ENCODE results near the gene MEPE. TPM values are rescaled to one million over a fixed set of nuclear protein-coding genes. Genes with fewer than 3 reads are reported as not detected.

MEPE gene
- total RNA-seq, 4 donors from 2014 or later: not detected

DNA sequence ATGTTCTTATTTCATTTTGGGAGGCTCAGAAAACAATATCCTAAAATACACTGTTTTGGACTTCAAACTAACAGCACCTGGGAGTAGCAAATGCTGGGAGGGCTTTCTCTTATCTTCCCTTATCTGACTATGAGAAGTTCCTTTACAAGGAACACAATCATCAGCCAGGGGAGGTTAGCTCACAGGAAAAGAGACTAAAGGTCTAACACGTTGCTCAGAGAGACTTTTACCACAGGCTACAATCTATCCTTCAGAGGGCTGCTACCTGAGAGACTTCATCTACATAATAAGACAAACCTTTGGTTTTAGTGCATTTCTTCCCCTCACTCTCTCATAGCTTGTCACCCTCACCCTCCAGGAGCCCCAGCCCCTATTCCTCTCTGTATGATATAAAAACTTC, 35.8 kb downstream of the MEPE start:
- no peak for DNase-seq
- no peaks in the 10 kb centered on the region for H3K36me3 ChIP-seq
- 48 to 50% methylated on average over 1 of the region's 1 CpG for WGBS, 2 donors
- H3K4me3 ChIP-seq (replicated peaks in 1 of 3): no peak overlapping the region
- H3K27me3 ChIP-seq: no peaks in the 10 kb centered on the region
- TF ChIP-seq, protein P1, sequence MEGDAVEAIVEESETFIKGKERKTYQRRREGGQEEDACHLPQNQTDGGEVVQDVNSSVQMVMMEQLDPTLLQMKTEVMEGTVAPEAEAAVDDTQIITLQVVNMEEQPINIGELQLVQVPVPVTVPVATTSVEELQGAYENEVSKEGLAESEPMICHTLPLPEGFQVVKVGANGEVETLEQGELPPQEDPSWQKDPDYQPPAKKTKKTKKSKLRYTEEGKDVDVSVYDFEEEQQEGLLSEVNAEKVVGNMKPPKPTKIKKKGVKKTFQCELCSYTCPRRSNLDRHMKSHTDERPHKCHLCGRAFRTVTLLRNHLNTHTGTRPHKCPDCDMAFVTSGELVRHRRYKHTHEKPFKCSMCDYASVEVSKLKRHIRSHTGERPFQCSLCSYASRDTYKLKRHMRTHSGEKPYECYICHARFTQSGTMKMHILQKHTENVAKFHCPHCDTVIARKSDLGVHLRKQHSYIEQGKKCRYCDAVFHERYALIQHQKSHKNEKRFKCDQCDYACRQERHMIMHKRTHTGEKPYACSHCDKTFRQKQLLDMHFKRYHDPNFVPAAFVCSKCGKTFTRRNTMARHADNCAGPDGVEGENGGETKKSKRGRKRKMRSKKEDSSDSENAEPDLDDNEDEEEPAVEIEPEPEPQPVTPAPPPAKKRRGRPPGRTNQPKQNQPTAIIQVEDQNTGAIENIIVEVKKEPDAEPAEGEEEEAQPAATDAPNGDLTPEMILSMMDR (IDR thresholded peaks at IDR 0.05): no peak
- TF ChIP-seq POLR2A (IDR thresholded peaks at IDR 0.05): no peak
- intact Hi-C loops (cut with DNase I): no loop called here
- H3K9me3 ChIP-seq: no peaks in the 10 kb centered on the region
- H3K27ac ChIP-seq: no peak overlapping the region
- H3K4me1 ChIP-seq: peaks cover 9 to 19% of the 10 kb centered on the region in 2 donors

DNA sequence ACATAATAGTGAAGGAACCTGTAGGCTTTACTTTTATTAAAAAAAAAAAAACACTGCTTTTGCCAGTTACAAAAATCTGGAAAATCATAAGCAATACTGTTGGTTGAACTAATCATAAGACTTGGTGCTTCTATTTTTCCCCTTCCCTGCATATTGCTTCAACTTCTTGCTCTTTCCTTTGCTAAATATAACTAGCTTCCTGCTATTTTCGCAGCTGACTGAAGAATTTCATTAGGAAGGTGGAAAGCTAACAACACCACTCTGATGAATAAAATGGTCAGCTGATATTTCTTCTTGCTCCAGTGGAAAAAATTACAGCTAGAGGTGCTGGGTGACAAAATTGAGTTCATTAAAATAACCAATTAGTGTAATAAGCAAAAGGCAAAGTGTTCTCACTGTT, 39.3 kb downstream of the MEPE start:
- no peak overlapping the region for H3K4me3 ChIP-seq (replicated peaks in 1 of 3)
- no peak overlapping the region for H3K27ac ChIP-seq
- TF ChIP-seq POLR2A (IDR thresholded peaks at IDR 0.05): no peak
- TF ChIP-seq, protein P1 (IDR thresholded peaks at IDR 0.05): no peak
- H3K9me3 ChIP-seq: no peaks in the 10 kb centered on the region
- H3K27me3 ChIP-seq: no peaks in the 10 kb centered on the region
- WGBS, 2 donors: 71 to 72% methylated on average over 1 of the region's 1 CpG
- no peak for DNase-seq
- no peaks in the 10 kb centered on the region for H3K36me3 ChIP-seq
- intact Hi-C loops (cut with DNase I): no loop called here
- H3K4me1 ChIP-seq: peaks cover 0 to 7% of the 10 kb centered on the region in 2 donors

DNA sequence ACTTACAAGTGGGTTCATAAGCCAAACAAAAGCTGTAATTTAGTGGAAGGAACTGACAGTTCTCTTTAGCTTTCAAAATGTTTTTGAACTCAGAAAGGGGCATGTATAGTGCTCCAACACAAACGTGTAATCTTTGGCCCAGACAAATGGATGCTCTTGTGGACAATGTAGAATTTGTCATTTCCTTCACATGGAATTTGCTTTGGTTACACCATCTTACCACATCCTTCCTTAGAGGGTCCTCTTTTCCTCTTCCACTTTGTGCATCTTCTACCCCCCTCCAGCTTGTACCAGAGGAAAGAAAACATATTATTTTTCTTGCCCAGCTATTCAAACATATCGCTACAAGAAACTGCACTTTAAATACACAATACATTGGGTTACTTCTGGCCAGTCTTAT, 42.4 kb downstream of the MEPE start:
- Histone ChIP-seq H3K4me1 (no peaks in the 10 kb centered on the region), H3K27me3 (no peaks in the 10 kb centered on the region), H3K36me3 (no peaks in the 10 kb centered on the region), H3K27ac (no peak overlapping the region), H3K4me3 (replicated peaks in 1 of 3) (no peak overlapping the region), H3K9me3 (no peaks in the 10 kb centered on the region)
- DNase-seq: no peak
- WGBS, 2 donors: 49 to 60% methylated on average over 2 of the region's 2 CpGs
- TF ChIP-seq, protein P1 (IDR thresholded peaks at IDR 0.05): no peak
- TF ChIP-seq POLR2A (IDR thresholded peaks at IDR 0.05): no peak
- intact Hi-C loops (cut with DNase I): no loop called here

DNA sequence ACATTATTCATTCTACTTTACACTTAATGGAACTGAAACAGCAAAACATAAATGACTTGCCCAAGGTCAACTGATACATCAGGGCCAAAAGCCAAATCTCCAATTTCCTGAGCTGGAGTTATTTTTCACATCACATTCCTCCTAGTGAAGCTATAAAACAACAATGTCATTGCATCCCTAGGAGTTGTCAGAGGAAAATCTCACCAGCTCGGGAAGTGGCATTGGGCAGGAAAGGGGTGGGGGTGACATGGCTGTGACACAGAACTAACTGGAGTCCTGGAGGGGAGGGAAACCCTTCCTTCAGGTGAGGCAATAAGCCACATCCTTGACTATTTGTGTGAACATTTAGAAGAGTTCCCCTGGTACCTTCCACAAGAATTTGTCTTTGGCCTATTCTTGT, 47.3 kb downstream of the MEPE start:
- H3K9me3 ChIP-seq: no peaks in the 10 kb centered on the region
- TF ChIP-seq POLR2A (IDR thresholded peaks at IDR 0.05): no peak
- WGBS, 2 donors: 58 to 68% methylated on average over 1 of the region's 1 CpG
- H3K4me3 ChIP-seq (replicated peaks in 1 of 3): no peak overlapping the region
- H3K27me3 ChIP-seq: no peaks in the 10 kb centered on the region
- no peak for DNase-seq
- H3K27ac ChIP-seq: no peak overlapping the region
- H3K36me3 ChIP-seq: no peaks in the 10 kb centered on the region
- H3K4me1 ChIP-seq: no peaks in the 10 kb centered on the region
- intact Hi-C loops (cut with DNase I): no loop called here

DNA sequence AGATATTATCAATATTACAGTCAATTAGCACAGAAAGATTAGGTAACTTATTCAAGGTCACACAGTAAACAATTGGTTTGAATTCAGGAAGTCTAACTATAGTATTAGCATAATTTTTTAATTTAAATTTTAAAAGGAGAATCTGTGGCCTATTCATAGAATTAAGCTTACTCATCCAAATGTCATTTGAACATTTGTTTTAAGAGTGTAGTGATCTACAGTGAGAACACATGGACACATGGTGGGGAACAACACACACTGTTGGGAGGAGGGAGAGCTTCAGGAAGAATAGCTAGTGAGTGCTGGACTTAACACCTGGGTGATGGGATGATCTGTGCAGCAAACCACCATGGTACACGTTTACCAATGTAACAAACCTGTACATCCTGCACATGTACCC, 48.3 kb downstream of the MEPE start:
- H3K27ac ChIP-seq: no peak overlapping the region
- H3K4me3 ChIP-seq (replicated peaks in 1 of 3): no peak overlapping the region
- TF ChIP-seq, protein P1 (IDR thresholded peaks at IDR 0.05): no peak
- no peak for TF ChIP-seq POLR2A (IDR thresholded peaks at IDR 0.05)
- H3K9me3 ChIP-seq: no peaks in the 10 kb centered on the region
- no peaks in the 10 kb centered on the region for H3K27me3 ChIP-seq
- no peaks in the 10 kb centered on the region for H3K36me3 ChIP-seq
- 83 to 89% methylated on average over 1 of the region's 1 CpG for WGBS, 2 donors
- intact Hi-C loops (cut with DNase I): no loop called here
- no peak for DNase-seq
- H3K4me1 ChIP-seq: no peaks in the 10 kb centered on the region

DNA sequence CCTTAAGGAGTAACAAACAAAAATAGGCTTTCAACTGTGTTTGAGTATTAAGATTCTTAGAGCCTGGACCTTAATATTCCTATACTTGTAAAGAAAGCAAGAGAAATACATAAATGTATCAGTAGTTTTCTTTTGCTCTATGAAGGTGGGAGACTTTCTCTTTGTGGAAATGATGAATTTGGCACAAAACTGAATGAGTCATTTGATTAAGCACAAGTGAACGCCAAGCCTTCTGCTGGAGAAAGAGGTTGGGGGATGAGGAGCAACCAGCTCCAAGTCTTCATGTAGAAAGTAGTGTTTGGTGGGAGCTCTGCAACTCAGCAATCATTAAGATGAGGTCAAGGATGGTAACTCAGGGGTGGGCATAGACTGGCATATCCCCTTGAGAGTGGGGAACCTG, 49.6 kb downstream of the MEPE start:
- TF ChIP-seq, protein P1 (IDR thresholded peaks at IDR 0.05): no peak
- no peak for TF ChIP-seq POLR2A (IDR thresholded peaks at IDR 0.05)
- H3K4me3 ChIP-seq (replicated peaks in 1 of 3): no peak overlapping the region
- DNase-seq: no peak
- intact Hi-C loops (cut with DNase I): no loop called here
- H3K27me3 ChIP-seq: no peaks in the 10 kb centered on the region
- H3K9me3 ChIP-seq: no peaks in the 10 kb centered on the region
- no peaks in the 10 kb centered on the region for H3K4me1 ChIP-seq
- H3K36me3 ChIP-seq: no peaks in the 10 kb centered on the region
- 83 to 84% methylated on average over 1 of the region's 1 CpG for WGBS, 2 donors
- H3K27ac ChIP-seq: no peak overlapping the region
